ENCODE data around the gene GABRR3.

Gene GABRR3

DNA sequence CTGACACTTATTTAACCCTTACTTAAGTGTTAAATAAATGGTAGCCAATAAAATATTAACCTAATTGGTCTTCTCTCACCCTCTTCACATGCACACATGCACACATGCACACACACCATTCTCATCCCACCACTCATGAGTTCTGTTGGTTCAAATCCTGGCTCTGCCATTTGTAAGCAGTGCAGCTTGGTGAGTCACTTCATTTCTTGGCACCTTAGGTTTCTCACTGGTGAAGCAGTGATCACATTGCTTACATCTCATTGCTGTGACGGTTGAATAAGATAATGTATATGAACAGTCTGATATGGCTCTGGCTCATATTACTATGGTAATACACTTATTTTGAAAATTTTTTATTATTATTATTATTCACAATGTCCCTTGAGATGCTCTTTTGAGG is 96.7 kb downstream of the GABRR3 start:
- no peak for DNase-seq (ENCODE audit: low spot score)
- no peak for TF ChIP-seq CTCF (IDR thresholded peaks at IDR 0.05)
- H3K27ac ChIP-seq: no peak overlapping the region
- H3K4me3 ChIP-seq: no peak overlapping the region

DNA sequence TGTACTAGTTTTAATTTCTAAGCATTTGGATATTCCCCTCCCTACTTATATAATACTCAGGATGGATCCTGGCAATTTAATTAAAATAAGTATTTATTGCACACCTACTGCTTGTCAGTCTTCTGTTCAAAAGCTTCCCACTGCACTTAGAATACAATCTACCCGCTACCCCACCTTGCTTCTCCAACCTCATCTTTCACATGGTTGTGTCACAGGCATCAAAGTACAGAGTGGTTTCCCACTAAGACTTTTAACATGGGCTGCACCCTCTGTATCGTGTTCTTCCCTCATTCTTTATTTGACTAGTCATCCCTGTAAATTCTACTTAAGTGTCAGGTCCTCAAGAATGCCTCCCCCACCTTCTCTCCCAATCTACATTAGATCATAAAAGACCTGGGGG is 97.9 kb downstream of the GABRR3 start:
- DNase-seq (ENCODE audit: low spot score): no peak
- no peak overlapping the region for H3K27ac ChIP-seq
- no peak overlapping the region for H3K4me3 ChIP-seq
- TF ChIP-seq CTCF (IDR thresholded peaks at IDR 0.05): no peak

- H3K27ac ChIP-seq: no peak overlapping the region
- H3K4me3 ChIP-seq: no peak overlapping the region
- no peak for TF ChIP-seq CTCF (IDR thresholded peaks at IDR 0.05)
- no peak for DNase-seq (ENCODE audit: low spot score)
Observed at GRCh38 chr3:97935842-97936241, 99.3 kb downstream of the GABRR3 start.

Measured in coronary artery (tissue), 2 donors.